K562 (cell line): ENCODE results near the gene SH3TC2. TPM values are rescaled to one million over a fixed set of nuclear protein-coding genes. Genes with fewer than 3 reads are reported as not detected.

Source experiments
- ATAC-seq: fragments of 200-7000 bp; cut with Tn5 transposase; 3 replicates; pipeline ENCODE4 v1.9.1; 2020; ENCODE audit warnings: moderate library complexity
- BruUV-seq: library from RNA; stranded (reverse); fragments of 400-500 nt; replicated peaks from 2 replicates; lab custom pipeline; 2021; lab: Mats Ljungman, UMichigan
- CTCF ChIA-PET: fragments of 300-600 bp; formaldehyde crosslinking; extraction: SDS; loops from one replicate; lab custom pipeline; 2021; ENCODE audit warnings: low intra/inter-chr PET ratio; lab: Yijun Ruan, JAX
- POLR2A ChIA-PET: fragments of 300-600, 350-650 bp; sonication (Branson Sonifier 250); formaldehyde crosslinking; extraction: SDS; loops from one replicate; lab custom pipeline; 2021; ENCODE audit warnings: antibody characterized with exemption, inconsistent platforms; lab: Yijun Ruan, JAX
- DNase-seq, 4 experiments: peaks; one replicate each; pipeline versions ENCODE4 v3.0.0 to v3.0.0-alpha.2; 2011 to 2018; ENCODE audit warnings: low spot score in 3 of 4, mixed read lengths in 3 of 4; ENCODE audit errors: extremely low read depth in 1 of 4
- FAIRE-seq: peaks from 2 replicates; lab custom pipeline; 2011; peaks lifted over from hg19 to GRCh38; lab: Jason Lieb, UNC
- H2AFZ ChIP-seq: 2 replicates; pipeline ENCODE4 v1.6.0; 2011; ENCODE audit warnings: low read depth, low read length, control low read depth, inconsistent platforms
- H3K27ac ChIP-seq: fragments of 200-600 bp; 3 replicates; pipeline ENCODE4 v1.8.0; 2011; ENCODE audit warnings: low read depth, mild to moderate bottlenecking, control low read depth, inconsistent platforms, low read length, moderate library complexity, mixed read lengths; ENCODE audit errors: extremely low read depth
- H3K27me3 ChIP-seq, 2 experiments: fragments of 300-600 bp in 1 of 2; 2 replicates in 1 of 2; 3 replicates in 1 of 2; pipeline versions ENCODE4 v1.6.0 to v1.8.0; 2011; ENCODE audit warnings: inconsistent platforms in 2 of 2, low read length in 2 of 2, mild to moderate bottlenecking in 1 of 2, mixed read lengths in 1 of 2, moderate library complexity in 1 of 2; ENCODE audit not compliant: control insufficient read depth in 2 of 2, insufficient read depth in 2 of 2
- H3K36me3 ChIP-seq: fragments of 300-600 bp; 3 replicates; pipeline ENCODE4 v1.8.0; 2011; ENCODE audit warnings: mild to moderate bottlenecking, low read length, inconsistent platforms; ENCODE audit not compliant: control insufficient read depth, insufficient read depth
- H3K4me1 ChIP-seq, 2 experiments: fragments of 200-600 bp in 1 of 2; replicated peaks in 1 of 2; 2 replicates in 1 of 2; 3 replicates in 1 of 2; pipeline versions ENCODE4 v1.5.1 to v1.8.0; 2011; ENCODE audit warnings: inconsistent platforms in 2 of 2, low read length in 2 of 2, mild to moderate bottlenecking in 1 of 2, mixed read lengths in 1 of 2, moderate library complexity in 1 of 2; ENCODE audit not compliant: control insufficient read depth in 2 of 2, insufficient read depth in 2 of 2
- H3K4me2 ChIP-seq: 2 replicates; pipeline ENCODE4 v1.6.1; 2011; ENCODE audit warnings: low read length, control low read depth, inconsistent platforms, mixed read lengths; ENCODE audit not compliant: insufficient read depth
- H3K4me3 ChIP-seq: fragments of 200-600 bp; sonication (generic), shearing (Covaris generic); 2 replicates; pipeline ENCODE4 v1.5.1; 2016; ENCODE audit warnings: control low read depth, inconsistent platforms
- H3K79me2 ChIP-seq: fragments of 200-600 bp; 3 replicates; pipeline ENCODE4 v1.8.0; 2011; ENCODE audit warnings: low read length, inconsistent platforms; ENCODE audit not compliant: control insufficient read depth, insufficient read depth
- H3K9ac ChIP-seq, 2 experiments: 2 replicates each; pipeline versions ENCODE4 v1.6.0 to v1.6.1; 2011; ENCODE audit warnings: low read depth in 2 of 2, low read length in 2 of 2, control low read depth in 1 of 2, inconsistent platforms in 1 of 2, mild to moderate bottlenecking in 1 of 2, mixed read lengths in 1 of 2; ENCODE audit not compliant: insufficient read depth in 1 of 2
- H3K9me1 ChIP-seq: one replicate; pipeline ENCODE4 v1.6.0; 2011; ENCODE audit warnings: inconsistent platforms, mild to moderate bottlenecking, low read length, moderate library complexity; ENCODE audit not compliant: control insufficient read depth, insufficient read depth
- H3K9me3 ChIP-seq: replicated peaks from 2 replicates; pipeline ENCODE4 v1.5.1; 2011; ENCODE audit warnings: low read depth, low read length, inconsistent platforms; ENCODE audit not compliant: control insufficient read depth, insufficient read depth
- H4K20me1 ChIP-seq: replicated peaks from 2 replicates; pipeline ENCODE4 v1.6.1; 2011; ENCODE audit warnings: low read length, inconsistent platforms, mixed read lengths; ENCODE audit not compliant: control insufficient read depth, insufficient read depth
- ESRRA ChIP-seq: fragments of 450-650 bp; IDR thresholded peaks from 2 replicates; pipeline ENCODE4 v1.6.1; 2014; ENCODE audit warnings: low read depth, mild to moderate bottlenecking, moderate library complexity, borderline replicate concordance
- HEY1 ChIP-seq: fragments of 250-450 bp; sonication (Bioruptor Pico); IDR thresholded peaks from 2 replicates; pipeline ENCODE4 v1.5.0; 2020; ENCODE audit warnings: mild to moderate bottlenecking, moderate library complexity, borderline replicate concordance
- MXD1 ChIP-seq: fragments of 250-450 bp; sonication (Bioruptor Pico); IDR thresholded peaks from 2 replicates; pipeline ENCODE4 v1.8.0; 2021; ENCODE audit warnings: borderline replicate concordance, mild to moderate bottlenecking, moderate library complexity; ENCODE audit not compliant: poor library complexity, severe bottlenecking
- PML ChIP-seq: IDR thresholded peaks from 2 replicates; pipeline ENCODE4 v1.6.1; 2012; ENCODE audit warnings: low read length, inconsistent platforms
- TAL1 ChIP-seq: fragments of 450-650 bp; IDR thresholded peaks from 2 replicates; pipeline ENCODE4 v1.6.1; 2016; ENCODE audit warnings: mild to moderate bottlenecking
- THAP12 ChIP-seq: fragments of 250-450 bp; sonication (Bioruptor Pico); IDR thresholded peaks from 2 replicates; pipeline ENCODE4 v1.9.0; 2021; ENCODE audit warnings: mild to moderate bottlenecking, inconsistent platforms
- ZNF324 ChIP-seq: fragments of 250-450 bp; sonication (Bioruptor Pico); IDR thresholded peaks from 2 replicates; pipeline ENCODE4 v1.4.0; 2020; ENCODE audit warnings: mild to moderate bottlenecking
- ZNF77 ChIP-seq: fragments of 250-450 bp; sonication (Bioruptor Pico); IDR thresholded peaks from 2 replicates; pipeline ENCODE4 v1.5.0; 2020
- WGBS: fragments of 100-300 bp; shearing (Covaris generic); methylation state at CpG from one replicate; pipeline ENCODE4 v1.1.6; 2016; ENCODE audit warnings: low coverage, mixed read lengths; ENCODE audit not compliant: insufficient coverage; ENCODE audit errors: missing lambda C conversion rate; 5-methylcytosine and 5-hydroxymethylcytosine counted together
- in situ Hi-C: fragments of 300-500 bp; cut with MboI; formaldehyde crosslinking; loops from 4 replicates; pipeline ENCODE4 v1.15.0; 2018; ENCODE audit warnings: inconsistent platforms, mixed read lengths
- intact Hi-C: fragments of 100-400 bp; cut with micrococcal nuclease; formaldehyde crosslinking; loops from 2 replicates; pipeline ENCODE4 v1.14.2; 2022
- polyA plus RNA-seq, 8 experiments: library from polyadenylated mRNA; depleted of rRNA in 4 of 8; stranded (reverse) in 5 of 8; unstranded in 3 of 8; fragments of >200 nt; fragmentation: Nextera tagmentation in 2 of 8; fragmentation: Illumina TruSeq in 1 of 8; extraction: Ambion mirVana in 2 of 8; extraction: Trizol in 1 of 8; gene quantifications; 2 replicates each; pipeline versions ENCODE4 v1.2.1 to v1.2.3, GENCODE V29; 2011 to 2014; ENCODE audit warnings: inconsistent platforms in 1 of 8, missing spikeins in 1 of 8
- total RNA-seq, 7 experiments: library from RNA; depleted of rRNA in 6 of 7; stranded (reverse); fragments of >200 nt in 6 of 7; fragmentation: Illumina TruSeq in 2 of 7; extraction: Trizol in 2 of 7; gene quantifications; 2 replicates each; pipeline versions ENCODE4 v1.2.1 to v1.2.3, GENCODE V29; 2011 to 2021; ENCODE audit warnings: low replicate concordance in 1 of 7

The SH3TC2 gene
- total and polyA plus RNA-seq, 9 of the 15 experiments (the other 6 are each of a cell fraction or from before 2014, with no cell fraction given), result 0.03 to 0.80 (median 0.55) TPM; not detected in 1

- TF ChIP-seq MXD1 (CRISPR knock-in tag) (no peak), ESRRA (no peak), THAP12 (CRISPR knock-in tag) (no peak)
- TF ChIP-seq, all 486 proteins: peak for 0
Observed at GRCh38 chr5:148961261-148962199, 101.3 kb downstream of the SH3TC2 start (continued).

- DNase-seq (no peak), FAIRE-seq (no peak), ATAC-seq (no peak)
- Histone ChIP-seq H2AFZ (no peak overlapping the region), H3K27me3 (peaks cover 0 to 3% of the 10 kb centered on the region in 2 experiments; a peak in 2 of 5 replicates), H4K20me1 (no peaks in the 10 kb centered on the region), H3K4me2 (no peak overlapping the region), H3K9ac (no peak overlapping the region), H3K9me3 (no peaks in the 10 kb centered on the region), H3K4me1 (no peaks in the 10 kb centered on the region), H3K27ac (no peak overlapping the region), H3K36me3 (no peaks in the 10 kb centered on the region), H3K79me2 (no peaks in the 10 kb centered on the region), H3K4me3 (no peak overlapping the region), H3K9me1 (no peaks in the 10 kb centered on the region)
- CTCF ChIA-PET, result no interaction called here
- intact Hi-C loops (no loop called here), in situ Hi-C loops (loop anchor here (10.0 kb wide), 1 partner anchor 225 kb away; no protein-coding TSS in a partner anchor)
- POLR2A ChIA-PET, result interaction anchor here (0.6 kb wide), 1 partner anchor 15 kb away, joined by 3 read pairs; no protein-coding TSS in a partner anchor
- BruUV-seq, result no TSS peak
- TF ChIP-seq ZNF324, result no peak
- TF ChIP-seq ZNF77 (CRISPR knock-in tag), result no peak
- TF ChIP-seq TAL1, result no peak
- TF ChIP-seq HEY1 (CRISPR knock-in tag), result no peak
- no peak for TF ChIP-seq PML
- 1% methylated on average over 6 of the region's 6 CpGs for WGBS
Observed at GRCh38 chr5:148960070-148960769, 102.6 kb downstream of the SH3TC2 start.
